Activated naive CD4-positive, alpha-beta T cell (primary cell): ENCODE results near the gene NELFB.

Source experiments
- DNase-seq, 4 experiments: peaks; one replicate each; lab custom pipeline; 2025; lab: John Stamatoyannopoulos, UW

Gene NELFB

GRCh38 chr9:137268538-137269201 is 13.5 kb downstream of the NELFB start:
- DNase-seq: no peak

DNA sequence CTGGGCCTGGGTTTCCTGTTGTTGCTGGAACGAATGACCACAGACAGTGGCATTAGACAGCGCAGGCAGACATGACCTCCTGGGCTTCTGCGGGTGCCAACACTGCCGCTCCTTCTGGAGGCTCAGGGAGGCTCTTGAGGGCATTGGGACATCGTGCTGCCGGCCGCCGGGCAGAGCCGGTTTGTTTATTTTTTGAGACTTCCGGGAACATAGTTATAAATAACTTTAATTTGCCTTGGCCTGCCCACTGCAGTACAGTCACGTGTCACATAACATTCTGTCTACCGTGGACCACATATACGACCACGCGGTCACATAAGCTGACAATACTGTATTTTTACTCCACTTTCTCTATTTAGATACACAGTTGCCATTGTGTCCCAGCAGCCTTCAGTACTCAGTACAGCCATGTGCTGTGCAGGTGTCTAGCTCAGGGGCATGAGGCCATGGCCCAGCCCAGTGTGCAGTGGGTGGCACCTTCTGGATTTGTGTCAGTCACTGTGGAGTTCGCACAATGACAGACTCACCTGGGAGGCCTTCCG is 14.2 kb downstream of the NELFB start:
- DNase-seq: no peak

GRCh38 chr9:137270929-137271695 is 16.0 kb downstream of the NELFB start:
- DNase-seq: peak in 1 of 4 experiments; percentile 14

DNA sequence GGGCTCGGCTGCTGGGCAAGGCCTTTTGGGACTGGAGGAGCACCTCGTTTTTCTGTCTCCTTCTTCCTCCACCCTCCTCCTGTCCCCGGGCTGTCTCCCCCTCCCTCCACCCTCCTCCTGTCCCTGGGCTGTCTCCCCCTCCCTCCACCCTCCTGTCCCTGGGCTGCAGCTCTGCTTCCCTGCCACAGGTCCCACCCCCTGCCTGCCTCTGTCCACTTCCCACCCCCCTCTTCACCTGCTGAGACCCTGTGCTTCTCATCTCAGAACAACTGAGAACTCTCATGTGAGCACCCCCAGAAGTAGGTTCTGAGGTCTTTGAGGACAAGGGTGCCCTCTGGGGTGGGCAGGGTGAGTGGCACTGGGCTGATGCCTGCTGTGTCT is 16.6 kb downstream of the NELFB start:
- DNase-seq: no peak

- no peak for DNase-seq
These were observed 17.3 kb downstream of the NELFB start for GRCh38 chr9:137272241-137273094.

DNA sequence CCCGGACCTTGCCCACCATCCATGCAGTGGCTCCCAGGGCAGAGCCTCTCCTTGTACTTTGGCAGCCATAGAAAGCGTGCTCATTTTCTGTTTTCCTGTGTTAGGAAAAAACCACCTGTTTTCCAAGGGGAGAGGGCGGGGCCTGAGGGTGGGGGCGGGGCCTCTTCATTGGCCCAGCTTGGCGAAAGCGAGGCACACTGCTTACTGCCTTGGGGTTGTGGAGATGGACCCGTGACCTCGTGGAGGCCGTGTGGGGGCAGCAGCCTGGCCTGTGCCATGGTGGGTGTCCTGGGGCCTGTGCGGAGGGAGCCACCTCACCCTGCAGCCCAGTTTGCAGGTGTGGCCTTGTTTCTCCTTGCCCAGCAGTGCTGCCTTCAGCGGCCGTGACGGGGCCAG is 18.0 kb downstream of the NELFB start:
- no peak for DNase-seq

- DNase-seq: no peak
These were observed 18.6 kb downstream of the NELFB start for GRCh38 chr9:137273611-137274320.

DNA sequence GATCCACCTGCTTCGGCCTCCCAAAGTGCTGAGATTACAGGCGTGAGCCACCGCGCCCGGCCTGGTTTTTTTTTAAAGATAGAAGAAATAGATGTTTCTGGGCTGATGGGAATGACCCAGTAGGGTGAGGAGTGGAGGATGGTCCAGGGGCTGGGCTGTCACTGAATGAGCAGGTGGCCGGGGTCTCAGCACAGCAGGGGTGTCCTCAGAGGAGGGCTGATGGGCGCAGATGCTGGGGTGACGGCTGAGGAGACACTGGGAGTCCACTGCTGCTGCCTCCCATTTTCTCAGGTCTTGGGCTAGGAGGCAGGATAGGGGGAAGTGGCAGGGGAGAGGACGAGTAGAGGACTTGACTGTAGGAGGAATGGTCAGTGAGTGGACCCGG is 20.1 kb downstream of the NELFB start:
- no peak for DNase-seq

- DNase-seq: no peak
These were observed 20.7 kb downstream of the NELFB start for GRCh38 chr9:137275588-137276472.

- no peak for DNase-seq
These were observed 21.6 kb downstream of the NELFB start for GRCh38 chr9:137276473-137277328.

GRCh38 chr9:137277329-137278041 is 22.4 kb downstream of the NELFB start, which contains the start of gene TOR4A:
TOR4A (plus strand) TSS chr9:137277726; CDS start chr9:137278690, 964 bp downstream.
- no peak for DNase-seq

DNA sequence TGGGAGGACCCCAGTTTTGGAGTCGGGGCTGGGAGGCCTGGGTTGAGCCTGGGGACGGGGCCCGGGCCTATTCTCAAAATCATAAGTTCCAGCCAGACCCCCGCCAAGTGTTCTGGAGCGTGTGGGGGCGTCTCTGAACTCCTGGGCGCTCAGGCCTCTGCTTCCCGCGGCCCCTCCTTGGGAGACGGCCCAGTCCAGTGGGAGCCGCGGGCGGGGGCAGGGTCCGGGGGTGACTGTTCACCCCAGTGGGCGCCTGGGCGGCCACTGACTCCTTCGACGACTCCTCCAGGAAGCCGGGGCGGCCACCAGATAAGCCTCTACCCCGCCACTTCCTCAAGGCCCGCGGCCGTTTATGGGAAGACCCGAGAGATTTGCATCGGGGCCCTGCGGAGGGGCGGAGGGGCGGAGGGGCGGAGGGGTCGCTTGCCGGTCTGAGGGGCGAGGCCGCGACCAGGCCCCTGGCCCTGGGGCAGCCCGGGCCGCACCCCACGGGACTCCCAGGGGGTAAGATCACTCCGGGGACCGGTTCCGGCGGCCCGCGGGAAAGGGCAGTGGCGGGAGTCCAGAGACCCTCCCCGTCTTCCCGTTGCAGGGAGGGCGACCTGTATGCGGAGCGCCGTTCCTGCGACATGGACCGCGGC is 23.1 kb downstream of the NELFB start:
- DNase-seq: peak in 1 of 4 experiments; percentile 9

GRCh38 chr9:137278721-137279711 is 23.9 kb downstream of the NELFB start:
- no peak for DNase-seq

GRCh38 chr9:137279741-137280473 is 24.8 kb downstream of the NELFB start:
- no peak for DNase-seq

- no peak for DNase-seq
These were observed 25.6 kb downstream of the NELFB start for GRCh38 chr9:137280474-137281344.
